ENCODE measurements around the gene HGS. TPM values are rescaled to one million over a fixed set of nuclear protein-coding genes. Genes with fewer than 3 reads are reported as not detected.

HGS gene
- total RNA-seq, 1 experiment from 2014 or later: 240 TPM

DNA sequence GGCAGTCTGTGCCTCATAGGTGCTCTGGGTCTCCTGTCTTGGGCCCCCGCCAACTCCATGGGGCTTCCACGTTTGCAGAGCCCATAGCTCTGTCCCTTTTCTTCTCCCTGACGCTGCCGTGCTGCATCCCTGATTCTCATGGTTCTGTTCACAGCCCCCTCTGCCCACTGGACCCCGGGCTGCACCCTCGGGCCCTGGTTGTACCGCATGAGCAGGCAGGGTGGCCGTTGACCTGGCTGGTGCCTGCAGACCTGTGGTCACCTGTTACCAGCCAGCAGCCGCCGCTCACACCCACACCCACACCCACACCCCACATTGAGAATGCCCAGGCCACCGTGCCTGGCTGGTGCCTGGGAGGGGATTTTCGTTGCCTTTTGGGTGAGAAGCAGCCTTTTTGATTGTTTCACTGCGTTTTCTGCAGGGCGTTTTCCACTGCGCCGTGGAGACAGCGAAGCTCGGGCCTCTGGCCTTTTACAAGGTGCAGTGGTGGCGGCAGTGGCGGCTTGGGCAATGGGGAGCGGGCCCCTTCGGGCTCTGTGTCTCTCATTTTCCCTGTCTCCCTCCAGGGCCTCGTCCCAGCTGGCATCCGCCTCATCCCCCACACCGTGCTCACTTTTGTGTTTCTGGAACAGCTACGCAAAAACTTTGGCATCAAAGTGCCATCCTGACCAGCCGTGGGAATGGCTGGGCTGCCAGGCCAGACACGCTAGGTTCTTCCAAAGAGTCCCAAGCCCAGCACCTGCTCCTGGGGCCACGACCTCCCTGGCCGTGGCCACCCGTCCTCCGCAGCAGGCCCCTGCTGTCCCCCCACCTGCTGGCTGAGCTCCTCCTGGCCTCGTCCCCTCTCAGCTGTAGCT lies 35.8 kb downstream of the HGS start:
- ChIA-PET CTCF (no interaction called here), POLR2A (interaction anchor here (0.6 kb wide), 1 partner anchor 11 kb away, joined by 8 read pairs; no protein-coding TSS in a partner anchor)
- Histone ChIP-seq H3K27me3 (ENCODE audit: control insufficient read depth, insufficient read depth, low read length) (no peaks in the 10 kb centered on the region), H3K9me3 (ENCODE audit: control insufficient read depth, insufficient read depth, low read depth, low read length) (no peaks in the 10 kb centered on the region), H3K36me3 (ENCODE audit: control insufficient read depth, insufficient read depth, low read length) (no peaks in the 10 kb centered on the region), H3K27ac (ENCODE audit: low read length) (no peak overlapping the region), H3K4me3 (ENCODE audit: low read depth in 2 of 2, low read length in 2 of 2) (no peak overlapping the region), H3K4me1 (ENCODE audit: control insufficient read depth, insufficient read depth, low read length) (peaks cover 13% of the 10 kb centered on the region)
- no TSS peak for BruUV-seq (replicated peaks)
- ATAC-seq (no peak), DNase-seq (ENCODE audit: low read depth, low spot score) (no peak)
- TF ChIP-seq, protein P1, sequence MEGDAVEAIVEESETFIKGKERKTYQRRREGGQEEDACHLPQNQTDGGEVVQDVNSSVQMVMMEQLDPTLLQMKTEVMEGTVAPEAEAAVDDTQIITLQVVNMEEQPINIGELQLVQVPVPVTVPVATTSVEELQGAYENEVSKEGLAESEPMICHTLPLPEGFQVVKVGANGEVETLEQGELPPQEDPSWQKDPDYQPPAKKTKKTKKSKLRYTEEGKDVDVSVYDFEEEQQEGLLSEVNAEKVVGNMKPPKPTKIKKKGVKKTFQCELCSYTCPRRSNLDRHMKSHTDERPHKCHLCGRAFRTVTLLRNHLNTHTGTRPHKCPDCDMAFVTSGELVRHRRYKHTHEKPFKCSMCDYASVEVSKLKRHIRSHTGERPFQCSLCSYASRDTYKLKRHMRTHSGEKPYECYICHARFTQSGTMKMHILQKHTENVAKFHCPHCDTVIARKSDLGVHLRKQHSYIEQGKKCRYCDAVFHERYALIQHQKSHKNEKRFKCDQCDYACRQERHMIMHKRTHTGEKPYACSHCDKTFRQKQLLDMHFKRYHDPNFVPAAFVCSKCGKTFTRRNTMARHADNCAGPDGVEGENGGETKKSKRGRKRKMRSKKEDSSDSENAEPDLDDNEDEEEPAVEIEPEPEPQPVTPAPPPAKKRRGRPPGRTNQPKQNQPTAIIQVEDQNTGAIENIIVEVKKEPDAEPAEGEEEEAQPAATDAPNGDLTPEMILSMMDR (IDR thresholded peaks at IDR 0.05): no peak
- TF ChIP-seq TCF7L2 (IDR thresholded peaks at IDR 0.05; ENCODE audit: low read depth, low read length): no peak
- no peak for TF ChIP-seq SIN3A (IDR thresholded peaks at IDR 0.05; ENCODE audit: borderline replicate concordance, insufficient read depth, low read depth, low read length)
- TF ChIP-seq POLR2AphosphoS5 (IDR thresholded peaks at IDR 0.05; ENCODE audit: low read depth, low read length): no peak
- TF ChIP-seq, protein P2, sequence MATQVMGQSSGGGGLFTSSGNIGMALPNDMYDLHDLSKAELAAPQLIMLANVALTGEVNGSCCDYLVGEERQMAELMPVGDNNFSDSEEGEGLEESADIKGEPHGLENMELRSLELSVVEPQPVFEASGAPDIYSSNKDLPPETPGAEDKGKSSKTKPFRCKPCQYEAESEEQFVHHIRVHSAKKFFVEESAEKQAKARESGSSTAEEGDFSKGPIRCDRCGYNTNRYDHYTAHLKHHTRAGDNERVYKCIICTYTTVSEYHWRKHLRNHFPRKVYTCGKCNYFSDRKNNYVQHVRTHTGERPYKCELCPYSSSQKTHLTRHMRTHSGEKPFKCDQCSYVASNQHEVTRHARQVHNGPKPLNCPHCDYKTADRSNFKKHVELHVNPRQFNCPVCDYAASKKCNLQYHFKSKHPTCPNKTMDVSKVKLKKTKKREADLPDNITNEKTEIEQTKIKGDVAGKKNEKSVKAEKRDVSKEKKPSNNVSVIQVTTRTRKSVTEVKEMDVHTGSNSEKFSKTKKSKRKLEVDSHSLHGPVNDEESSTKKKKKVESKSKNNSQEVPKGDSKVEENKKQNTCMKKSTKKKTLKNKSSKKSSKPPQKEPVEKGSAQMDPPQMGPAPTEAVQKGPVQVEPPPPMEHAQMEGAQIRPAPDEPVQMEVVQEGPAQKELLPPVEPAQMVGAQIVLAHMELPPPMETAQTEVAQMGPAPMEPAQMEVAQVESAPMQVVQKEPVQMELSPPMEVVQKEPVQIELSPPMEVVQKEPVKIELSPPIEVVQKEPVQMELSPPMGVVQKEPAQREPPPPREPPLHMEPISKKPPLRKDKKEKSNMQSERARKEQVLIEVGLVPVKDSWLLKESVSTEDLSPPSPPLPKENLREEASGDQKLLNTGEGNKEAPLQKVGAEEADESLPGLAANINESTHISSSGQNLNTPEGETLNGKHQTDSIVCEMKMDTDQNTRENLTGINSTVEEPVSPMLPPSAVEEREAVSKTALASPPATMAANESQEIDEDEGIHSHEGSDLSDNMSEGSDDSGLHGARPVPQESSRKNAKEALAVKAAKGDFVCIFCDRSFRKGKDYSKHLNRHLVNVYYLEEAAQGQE (IDR thresholded peaks at IDR 0.05; ENCODE audit: insufficient read depth in 1 of 2, low read depth in 2 of 2, low read length in 1 of 2): no peak
- intact Hi-C loops (cut with micrococcal nuclease; ENCODE audit: unreplicated experiment) (no loop called here), in situ Hi-C loops (cut with HindIII; ENCODE audit: low pct_unique_long_range_greater_than_20kb, low sequenced_read_pairs) (no loop called here)

DNA sequence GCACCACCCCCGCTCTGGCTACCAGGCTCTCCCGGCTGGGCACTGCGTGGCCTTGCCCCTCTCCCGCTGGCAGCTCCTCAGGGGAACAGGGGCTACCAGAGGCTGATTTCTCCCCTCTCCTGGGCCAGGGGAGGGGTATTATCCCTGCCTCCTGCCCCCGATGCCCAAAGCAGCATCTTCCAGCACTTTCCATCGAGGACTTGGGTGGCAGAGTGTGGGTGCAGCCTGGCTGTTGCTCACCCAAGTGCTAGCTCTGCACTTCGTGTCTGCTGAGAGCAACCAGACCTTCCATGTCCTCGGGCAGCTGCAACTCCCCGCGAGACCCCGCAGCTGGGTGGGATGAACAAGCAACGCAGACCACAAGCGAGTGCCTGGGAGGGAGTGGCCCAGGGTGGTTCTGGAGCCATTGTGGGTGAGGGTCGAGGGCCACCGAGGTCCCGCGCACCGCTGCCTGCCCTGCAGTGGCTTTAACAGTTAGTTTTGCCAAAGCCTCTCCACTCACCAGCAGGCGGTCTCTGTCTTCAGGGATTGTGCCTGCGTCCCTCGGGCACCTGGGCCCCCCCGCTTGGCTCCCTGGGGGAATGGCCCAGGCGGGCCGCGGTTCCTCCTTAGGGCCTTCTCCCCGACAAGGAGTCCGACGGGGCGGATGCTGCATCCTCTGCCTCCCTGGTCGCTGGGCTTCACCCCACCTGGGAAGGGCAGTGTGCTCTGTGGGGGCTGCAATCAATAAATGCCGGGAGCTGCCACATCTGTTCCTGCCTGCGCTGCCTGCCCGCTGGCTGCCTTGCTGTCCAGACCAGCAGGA lies 36.7 kb downstream of the HGS start:
- ChIA-PET POLR2A (interaction anchor here (0.6 kb wide), 2 partner anchors 10 to 135 kb away, joined by 8 read pairs; no protein-coding TSS in a partner anchor), CTCF (no interaction called here)
- Histone ChIP-seq H3K4me1 (ENCODE audit: control insufficient read depth, insufficient read depth, low read length) (peaks cover 13% of the 10 kb centered on the region), H3K36me3 (ENCODE audit: control insufficient read depth, insufficient read depth, low read length) (no peaks in the 10 kb centered on the region), H3K27ac (ENCODE audit: low read length) (no peak overlapping the region), H3K4me3 (ENCODE audit: low read depth in 2 of 2, low read length in 2 of 2) (no peak overlapping the region), H3K27me3 (ENCODE audit: control insufficient read depth, insufficient read depth, low read length) (no peaks in the 10 kb centered on the region), H3K9me3 (ENCODE audit: control insufficient read depth, insufficient read depth, low read depth, low read length) (no peaks in the 10 kb centered on the region)
- no peak for DNase-seq (ENCODE audit: low read depth, low spot score)
- TF ChIP-seq, protein P1 (IDR thresholded peaks at IDR 0.05): no peak
- no peak for TF ChIP-seq SIN3A (IDR thresholded peaks at IDR 0.05; ENCODE audit: borderline replicate concordance, insufficient read depth, low read depth, low read length)
- TF ChIP-seq, protein P2 (IDR thresholded peaks at IDR 0.05; ENCODE audit: insufficient read depth in 1 of 2, low read depth in 2 of 2, low read length in 1 of 2): no peak
- no peak for TF ChIP-seq TCF7L2 (IDR thresholded peaks at IDR 0.05; ENCODE audit: low read depth, low read length)
- no peak for TF ChIP-seq POLR2AphosphoS5 (IDR thresholded peaks at IDR 0.05; ENCODE audit: low read depth, low read length)
- ATAC-seq: no peak
- in situ Hi-C loops (cut with HindIII; ENCODE audit: low pct_unique_long_range_greater_than_20kb, low sequenced_read_pairs): no loop called here
- BruUV-seq (replicated peaks): no TSS peak
- intact Hi-C loops (cut with micrococcal nuclease; ENCODE audit: unreplicated experiment): no loop called here

Measured in Panc1 (cell line).